GM12891 (cell line): ENCODE measurements around the gene EXOC4.

Experiments
- POLR2A ChIP-seq: IDR thresholded peaks from 2 replicates; pipeline ENCODE4 v1.6.1; 2011; ENCODE audit warnings: low read depth, low read length, control low read depth
- POLR2AphosphoS5 ChIP-seq: IDR thresholded peaks from 2 replicates; pipeline ENCODE4 v1.6.1; 2011; ENCODE audit warnings: low read depth, low read length, control low read depth
- TAF1 ChIP-seq: IDR thresholded peaks from 2 replicates; pipeline ENCODE4 v1.6.1; 2011; ENCODE audit warnings: low read depth, low read length, control low read depth

GRCh38 chr7:133359449-133359848, 106.6 kb downstream of the EXOC4 start:
- TF ChIP-seq POLR2AphosphoS5 = no peak
- no peak for TF ChIP-seq POLR2A
- no peak for TF ChIP-seq TAF1
